Trophoblast cell (in vitro differentiated cells and primary cell): ENCODE data around the gene SIPA1L3.
A peak's percentile ranks its signal among the peaks of the same experiment; 100 is the strongest.

Experiments used
- DNase-seq, 2 donors: peaks; one replicate each; pipeline ENCODE4 v3.0.0-alpha.2; 2016
- H2AFZ ChIP-seq: 2 replicates; pipeline ENCODE4 v1.6.1; 2013; ENCODE audit warnings: low read length, moderate library complexity, mild to moderate bottlenecking; ENCODE audit not compliant: insufficient read depth, poor library complexity
- H2AK5ac ChIP-seq: 2 replicates; pipeline ENCODE4 v1.6.1; 2013; ENCODE audit warnings: mild to moderate bottlenecking, low read length
- H2BK120ac ChIP-seq: 2 replicates; pipeline ENCODE4 v1.6.1; 2013; ENCODE audit warnings: low read length, mild to moderate bottlenecking, moderate library complexity; ENCODE audit not compliant: insufficient read depth, poor library complexity
- H2BK12ac ChIP-seq: 2 replicates; pipeline ENCODE4 v1.6.1; 2013; ENCODE audit warnings: mild to moderate bottlenecking, low read length, moderate library complexity
- H2BK5ac ChIP-seq: 2 replicates; pipeline ENCODE4 v1.6.1; 2013; ENCODE audit warnings: low read length, low read depth, moderate library complexity, mild to moderate bottlenecking; ENCODE audit not compliant: poor library complexity
- H3K14ac ChIP-seq: 2 replicates; pipeline ENCODE4 v1.6.1; 2013; ENCODE audit warnings: mild to moderate bottlenecking, low read length
- H3K18ac ChIP-seq: 2 replicates; pipeline ENCODE4 v1.6.1; 2013; ENCODE audit warnings: mild to moderate bottlenecking, low read length
- H3K23ac ChIP-seq: 2 replicates; pipeline ENCODE4 v1.6.1; 2013; ENCODE audit warnings: low read length
- H3K27ac ChIP-seq: 2 replicates; pipeline ENCODE4 v1.5.1; 2013; ENCODE audit warnings: low read depth, mild to moderate bottlenecking, inconsistent platforms, low read length, moderate library complexity
- H3K27me3 ChIP-seq: 2 replicates; pipeline ENCODE4 v1.6.1; 2013; ENCODE audit warnings: inconsistent platforms, mild to moderate bottlenecking, low read length, moderate library complexity; ENCODE audit not compliant: insufficient read depth
- H3K36me3 ChIP-seq, 2 experiments: 1 replicate in 1 of 2; 2 replicates in 1 of 2; pipeline ENCODE4 v1.6.1; 2013; ENCODE audit warnings: low read length in 2 of 2, mild to moderate bottlenecking in 2 of 2, moderate library complexity in 1 of 2; ENCODE audit not compliant: insufficient read depth in 2 of 2, control insufficient read depth in 1 of 2
- H3K4ac ChIP-seq: 2 replicates; pipeline ENCODE4 v1.6.1; 2013; ENCODE audit warnings: low read depth, mild to moderate bottlenecking, low read length, moderate library complexity
- H3K4me1 ChIP-seq, 2 experiments: 1 replicate in 1 of 2; 2 replicates in 1 of 2; pipeline ENCODE4 v1.6.1; 2013; ENCODE audit warnings: low read length in 2 of 2, mild to moderate bottlenecking in 2 of 2, moderate library complexity in 1 of 2; ENCODE audit not compliant: insufficient read depth in 2 of 2, control insufficient read depth in 1 of 2
- H3K4me2 ChIP-seq: 2 replicates; pipeline ENCODE4 v1.6.1; 2013; ENCODE audit warnings: inconsistent platforms, mild to moderate bottlenecking, low read length, moderate library complexity
- H3K4me3 ChIP-seq: 2 replicates; pipeline ENCODE4 v1.5.1; 2013; ENCODE audit warnings: mild to moderate bottlenecking, low read depth, low read length, inconsistent platforms
- H3K79me1 ChIP-seq: one replicate; pipeline ENCODE4 v1.6.1; 2013; ENCODE audit warnings: low read length
- H3K79me2 ChIP-seq: 2 replicates; pipeline ENCODE4 v1.6.1; 2013; ENCODE audit warnings: low read length, mild to moderate bottlenecking; ENCODE audit not compliant: control insufficient read depth, insufficient read depth, poor library complexity
- H3K9ac ChIP-seq: 2 replicates; pipeline ENCODE4 v1.6.1; 2013; ENCODE audit warnings: mild to moderate bottlenecking, low read length
- H3K9me3 ChIP-seq: 2 replicates; pipeline ENCODE4 v1.6.1; 2013; ENCODE audit warnings: low read depth, mild to moderate bottlenecking, control low read depth, inconsistent platforms, low read length; ENCODE audit not compliant: insufficient read depth
- H4K12ac ChIP-seq: 2 replicates; pipeline ENCODE4 v1.6.1; 2013; ENCODE audit warnings: low read depth, mild to moderate bottlenecking, low read length, moderate library complexity
- H4K8ac ChIP-seq: 2 replicates; pipeline ENCODE4 v1.6.1; 2013; ENCODE audit warnings: low read depth, mild to moderate bottlenecking, low read length, moderate library complexity
- H4K91ac ChIP-seq: one replicate; pipeline ENCODE4 v1.6.1; 2013; ENCODE audit warnings: low read depth, mild to moderate bottlenecking, low read length, moderate library complexity
- WGBS: extraction: QIAGEN DNeasy Blood & Tissue Kit; methylation state at CpG from one replicate; pipeline ENCODE4 v1.1.7; 2013; ENCODE audit warnings: missing lambda C conversion rate; ENCODE audit not compliant: insufficient read length, insufficient coverage; ENCODE audit errors: extremely low coverage; 5-methylcytosine and 5-hydroxymethylcytosine counted together

The SIPA1L3 gene

DNA sequence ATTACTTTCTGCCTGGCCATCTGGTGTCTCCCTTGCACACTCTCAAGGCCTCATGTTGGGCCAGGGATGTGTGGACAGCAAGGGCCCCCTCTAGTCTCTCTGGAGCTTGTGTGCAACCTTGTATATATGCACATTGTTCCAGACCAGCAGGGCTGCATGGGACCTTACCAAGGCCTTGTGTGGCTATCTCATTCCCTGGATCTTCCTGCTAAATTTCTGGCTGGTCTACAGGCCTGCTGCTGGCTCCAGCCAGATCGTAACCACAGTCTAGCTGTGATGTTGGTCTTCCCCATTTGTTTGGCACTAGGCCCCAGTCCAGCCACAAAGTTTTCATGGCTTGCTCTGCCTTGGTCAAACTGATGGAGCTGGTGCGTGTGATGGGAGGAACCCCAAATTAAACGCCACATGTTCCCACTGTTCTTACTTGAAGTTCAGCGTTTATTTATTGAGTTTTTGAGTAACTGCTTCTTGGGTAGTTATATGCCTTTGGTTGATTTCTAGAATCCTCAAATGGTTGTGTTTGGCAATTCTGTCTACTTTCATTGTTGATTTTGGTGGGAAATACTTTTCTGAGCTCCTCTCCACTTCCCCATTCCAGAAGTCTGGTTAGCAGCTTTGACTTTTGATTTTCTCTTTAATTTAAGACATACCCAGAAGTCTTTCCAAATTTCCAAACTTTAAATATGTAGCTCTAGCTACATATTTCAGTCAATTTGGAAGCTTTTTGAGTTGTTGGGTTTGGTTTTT is 56.4 kb downstream of the SIPA1L3 start:
- no peak overlapping the region for H2BK120ac ChIP-seq
- no peak overlapping the region for H3K14ac ChIP-seq
- H3K79me2 ChIP-seq: no peaks in the 10 kb centered on the region
- no peaks in the 10 kb centered on the region for H3K36me3 ChIP-seq
- H3K23ac ChIP-seq: no peak overlapping the region
- no peak overlapping the region for H3K4me3 ChIP-seq
- no peak overlapping the region for H2BK5ac ChIP-seq
- no peak overlapping the region for H3K4me2 ChIP-seq
- peaks cover 1% of the 10 kb centered on the region for H3K9me3 ChIP-seq
- no peaks in the 10 kb centered on the region for H3K79me1 ChIP-seq
- no peak overlapping the region for H2BK12ac ChIP-seq
- no CpG with 5 or more reads among the region's 4 CpGs for WGBS
- H3K4ac ChIP-seq: no peak overlapping the region
- no peaks in the 10 kb centered on the region for H3K27me3 ChIP-seq
- no peak overlapping the region for H2AFZ ChIP-seq
- no peak for DNase-seq
- peaks cover 9 to 10% of the 10 kb centered on the region in 2 experiments for H3K4me1 ChIP-seq
- H4K12ac ChIP-seq: no peak overlapping the region
- H3K9ac ChIP-seq: no peak overlapping the region
- no peak overlapping the region for H3K18ac ChIP-seq
- no peak overlapping the region for H2AK5ac ChIP-seq
- no peak overlapping the region for H4K91ac ChIP-seq
- no peak overlapping the region for H3K27ac ChIP-seq
- H4K8ac ChIP-seq: no peak overlapping the region

DNA sequence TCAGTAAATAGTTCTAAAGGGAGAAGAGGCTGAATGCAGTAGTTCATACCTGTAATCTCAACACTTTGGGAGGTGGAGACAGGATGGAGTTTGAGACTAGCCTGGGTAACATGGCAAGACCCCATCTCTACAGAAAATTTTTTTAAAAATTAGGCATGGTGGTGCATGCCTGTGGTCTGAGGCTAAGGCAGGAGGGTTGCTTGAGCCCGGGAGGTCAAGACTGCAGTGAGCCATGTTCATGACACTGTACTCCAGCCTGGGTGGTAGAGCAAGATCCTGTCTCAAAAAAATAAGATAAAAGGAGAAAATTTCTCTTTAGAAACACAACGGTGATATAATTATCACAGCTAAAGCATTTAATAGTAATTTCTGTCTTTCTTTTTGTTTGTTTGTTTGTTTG is 57.1 kb downstream of the SIPA1L3 start:
- Histone ChIP-seq H3K4me3 (no peak overlapping the region), H3K9ac (no peak overlapping the region), H3K18ac (no peak overlapping the region), H3K27ac (no peak overlapping the region), H3K27me3 (no peaks in the 10 kb centered on the region), H3K23ac (no peak overlapping the region), H2AK5ac (no peak overlapping the region), H3K36me3 (no peaks in the 10 kb centered on the region), H3K14ac (no peak overlapping the region), H3K79me1 (no peaks in the 10 kb centered on the region), H2BK5ac (no peak overlapping the region), H2BK120ac (no peak overlapping the region), H4K8ac (no peak overlapping the region), H4K91ac (no peak overlapping the region), H2BK12ac (no peak overlapping the region), H3K4me2 (no peak overlapping the region), H3K4me1 (peaks cover 9 to 10% of the 10 kb centered on the region in 2 experiments), H2AFZ (no peak overlapping the region), H3K9me3 (peaks cover 1% of the 10 kb centered on the region), H4K12ac (no peak overlapping the region), H3K4ac (no peak overlapping the region), H3K79me2 (no peaks in the 10 kb centered on the region)
- DNase-seq: no peak
- WGBS: no CpG with 5 or more reads among the region's 2 CpGs

DNA sequence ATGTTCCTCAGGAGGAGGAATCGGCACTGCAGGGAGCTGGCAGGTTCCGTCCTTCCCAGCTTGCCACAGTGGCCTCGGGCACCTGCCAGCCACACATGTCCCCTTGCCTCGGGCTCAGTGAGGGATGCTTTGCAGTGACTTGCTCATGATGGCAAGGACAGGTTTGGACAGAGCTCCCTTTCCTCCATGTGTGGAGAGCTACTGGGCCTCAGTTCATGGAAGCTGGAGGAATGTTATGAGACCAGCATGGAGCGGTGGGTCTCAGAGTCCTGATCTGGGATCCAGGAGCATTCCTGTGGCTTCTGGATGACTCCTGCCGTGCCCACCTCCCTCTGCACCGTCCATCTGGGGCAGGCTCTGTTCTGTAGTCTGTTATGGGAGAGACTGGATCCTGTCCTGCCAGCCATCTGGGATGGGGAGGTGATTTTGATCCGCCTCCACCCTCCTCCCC is 59.2 kb downstream of the SIPA1L3 start:
- Histone ChIP-seq H3K27ac (no peak overlapping the region), H2AK5ac (no peak overlapping the region), H3K4ac (no peak overlapping the region), H4K12ac (no peak overlapping the region), H3K14ac (no peak overlapping the region), H2BK12ac (no peak overlapping the region), H3K18ac (no peak overlapping the region), H3K4me2 (no peak overlapping the region), H3K36me3 (no peaks in the 10 kb centered on the region), H3K9ac (no peak overlapping the region), H2BK5ac (no peak overlapping the region), H3K27me3 (no peaks in the 10 kb centered on the region), H4K8ac (no peak overlapping the region), H3K4me3 (no peak overlapping the region), H3K4me1 (peaks cover 9 to 10% of the 10 kb centered on the region in 2 experiments), H2BK120ac (no peak overlapping the region), H3K79me2 (no peaks in the 10 kb centered on the region), H3K23ac (no peak overlapping the region), H2AFZ (no peak overlapping the region), H3K79me1 (no peaks in the 10 kb centered on the region), H3K9me3 (peaks cover 5% of the 10 kb centered on the region), H4K91ac (no peak overlapping the region)
- peak; percentile 19 to 27 for DNase-seq
- WGBS: no CpG with 5 or more reads among the region's 8 CpGs

DNA sequence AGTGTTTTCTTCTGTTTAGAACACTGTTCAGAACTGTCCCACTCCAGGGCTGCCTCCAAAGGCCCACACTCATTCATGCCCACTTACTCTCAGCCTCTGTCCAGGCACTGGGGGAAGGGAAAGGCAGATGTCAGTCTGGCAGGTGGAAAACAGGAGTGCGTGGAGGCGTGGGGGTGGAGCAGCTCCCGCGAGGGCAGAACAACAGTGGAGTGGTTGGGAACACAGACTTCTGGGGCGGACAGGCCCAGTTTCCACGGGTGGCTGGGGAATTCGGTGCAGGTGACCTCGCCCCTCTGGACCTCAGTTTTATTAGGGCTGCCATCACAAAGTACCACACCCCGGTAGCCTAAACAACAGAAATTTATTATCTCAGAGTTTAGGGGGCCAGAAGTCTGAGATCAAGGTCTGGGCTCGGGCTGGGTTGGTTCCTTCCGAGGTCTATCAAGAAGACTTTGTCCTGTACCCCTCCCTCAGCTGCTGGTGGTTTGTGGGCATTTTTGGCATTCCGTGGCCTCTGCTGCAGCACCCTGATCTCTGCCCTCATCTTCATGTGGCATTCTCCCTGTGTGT is 59.7 kb downstream of the SIPA1L3 start:
- Histone ChIP-seq H3K27ac (no peak overlapping the region), H3K79me2 (no peaks in the 10 kb centered on the region), H2BK120ac (no peak overlapping the region), H2BK5ac (no peak overlapping the region), H3K14ac (no peak overlapping the region), H2AFZ (no peak overlapping the region), H3K4ac (no peak overlapping the region), H4K8ac (no peak overlapping the region), H4K91ac (peak overlapping the region; percentile 2), H3K4me3 (no peak overlapping the region), H4K12ac (no peak overlapping the region), H2BK12ac (no peak overlapping the region), H3K79me1 (no peaks in the 10 kb centered on the region), H3K4me1 (peaks cover 9 to 10% of the 10 kb centered on the region in 2 experiments), H3K36me3 (no peaks in the 10 kb centered on the region), H3K4me2 (no peak overlapping the region), H3K9me3 (peaks cover 5% of the 10 kb centered on the region), H2AK5ac (no peak overlapping the region), H3K27me3 (no peaks in the 10 kb centered on the region), H3K18ac (peak overlapping the region; percentile 20), H3K23ac (no peak overlapping the region), H3K9ac (no peak overlapping the region)
- no peak for DNase-seq
- no CpG with 5 or more reads among the region's 12 CpGs for WGBS
